ENCODE data around the gene TMED4. TPM values are rescaled to one million over a fixed set of nuclear protein-coding genes. Genes with fewer than 3 reads are reported as not detected.
A peak's percentile ranks its signal among the peaks of the same experiment; 100 is the strongest.

TMED4 gene
- total RNA-seq, 3 donors from 2014 or later: 76.7 to 93.3 (median 84.9) TPM

DNA sequence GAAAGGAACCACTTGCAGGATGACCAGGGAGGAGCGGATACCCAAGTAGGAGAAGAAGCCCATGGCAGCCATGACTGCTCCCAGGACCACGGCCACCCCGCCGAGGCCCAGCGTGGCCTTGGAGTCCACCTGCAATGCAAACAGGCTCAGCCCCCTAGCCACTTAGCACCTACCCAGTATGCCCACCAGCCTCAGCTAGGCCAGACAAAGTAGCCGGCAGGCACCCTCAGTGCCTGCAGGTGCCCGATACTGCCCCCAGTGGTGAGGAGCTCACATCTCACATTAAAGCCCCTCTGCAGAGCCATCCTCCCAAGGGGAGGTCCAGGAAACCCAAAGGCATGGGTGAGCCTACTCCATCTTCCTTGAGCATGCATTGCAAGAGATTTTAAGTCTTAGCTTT lies 47.5 kb downstream of the TMED4 start:
- Histone ChIP-seq H3K9me3 (no peaks in the 10 kb centered on the region), H3K36me3 (ENCODE audit: low read depth) (no peaks in the 10 kb centered on the region), H3K4me3 (no peak overlapping the region), H3K4me1 (ENCODE audit: low read depth) (no peaks in the 10 kb centered on the region)
- DNase-seq (peak in 1 of 3 donors; percentile 29), ATAC-seq (peak; percentile 69)
- TF ChIP-seq, protein P1, sequence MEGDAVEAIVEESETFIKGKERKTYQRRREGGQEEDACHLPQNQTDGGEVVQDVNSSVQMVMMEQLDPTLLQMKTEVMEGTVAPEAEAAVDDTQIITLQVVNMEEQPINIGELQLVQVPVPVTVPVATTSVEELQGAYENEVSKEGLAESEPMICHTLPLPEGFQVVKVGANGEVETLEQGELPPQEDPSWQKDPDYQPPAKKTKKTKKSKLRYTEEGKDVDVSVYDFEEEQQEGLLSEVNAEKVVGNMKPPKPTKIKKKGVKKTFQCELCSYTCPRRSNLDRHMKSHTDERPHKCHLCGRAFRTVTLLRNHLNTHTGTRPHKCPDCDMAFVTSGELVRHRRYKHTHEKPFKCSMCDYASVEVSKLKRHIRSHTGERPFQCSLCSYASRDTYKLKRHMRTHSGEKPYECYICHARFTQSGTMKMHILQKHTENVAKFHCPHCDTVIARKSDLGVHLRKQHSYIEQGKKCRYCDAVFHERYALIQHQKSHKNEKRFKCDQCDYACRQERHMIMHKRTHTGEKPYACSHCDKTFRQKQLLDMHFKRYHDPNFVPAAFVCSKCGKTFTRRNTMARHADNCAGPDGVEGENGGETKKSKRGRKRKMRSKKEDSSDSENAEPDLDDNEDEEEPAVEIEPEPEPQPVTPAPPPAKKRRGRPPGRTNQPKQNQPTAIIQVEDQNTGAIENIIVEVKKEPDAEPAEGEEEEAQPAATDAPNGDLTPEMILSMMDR (IDR thresholded peaks at IDR 0.05): peak; percentile 20
- intact Hi-C loops (cut with DNase I, micrococcal nuclease): no loop called here

DNA sequence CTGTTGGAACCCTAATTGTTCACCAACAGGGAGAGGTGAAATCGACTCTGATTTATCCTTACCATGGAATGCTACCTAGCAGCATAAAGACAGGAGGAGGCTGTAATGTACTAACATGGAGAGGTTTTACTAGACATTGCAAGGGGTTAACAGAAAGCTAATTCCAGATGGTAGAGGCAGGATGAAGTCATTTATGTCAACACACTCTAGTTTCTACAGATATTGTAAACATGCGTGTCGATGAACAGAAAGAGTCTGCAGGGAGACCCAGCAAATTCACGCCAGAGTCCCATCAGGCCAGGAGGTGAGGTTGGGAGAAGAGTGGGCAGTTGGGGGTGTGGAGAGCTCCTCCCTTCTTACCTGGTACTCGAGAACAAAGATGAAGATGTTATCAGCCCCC lies 47.9 kb downstream of the TMED4 start:
- Histone ChIP-seq H3K36me3 (ENCODE audit: low read depth) (no peaks in the 10 kb centered on the region), H3K4me3 (no peak overlapping the region), H3K4me1 (ENCODE audit: low read depth) (no peaks in the 10 kb centered on the region), H3K9me3 (no peaks in the 10 kb centered on the region)
- TF ChIP-seq, protein P1 (IDR thresholded peaks at IDR 0.05): no peak
- intact Hi-C loops (cut with DNase I, micrococcal nuclease): no loop called here
- DNase-seq (no peak), ATAC-seq (peak; percentile 20)

DNA sequence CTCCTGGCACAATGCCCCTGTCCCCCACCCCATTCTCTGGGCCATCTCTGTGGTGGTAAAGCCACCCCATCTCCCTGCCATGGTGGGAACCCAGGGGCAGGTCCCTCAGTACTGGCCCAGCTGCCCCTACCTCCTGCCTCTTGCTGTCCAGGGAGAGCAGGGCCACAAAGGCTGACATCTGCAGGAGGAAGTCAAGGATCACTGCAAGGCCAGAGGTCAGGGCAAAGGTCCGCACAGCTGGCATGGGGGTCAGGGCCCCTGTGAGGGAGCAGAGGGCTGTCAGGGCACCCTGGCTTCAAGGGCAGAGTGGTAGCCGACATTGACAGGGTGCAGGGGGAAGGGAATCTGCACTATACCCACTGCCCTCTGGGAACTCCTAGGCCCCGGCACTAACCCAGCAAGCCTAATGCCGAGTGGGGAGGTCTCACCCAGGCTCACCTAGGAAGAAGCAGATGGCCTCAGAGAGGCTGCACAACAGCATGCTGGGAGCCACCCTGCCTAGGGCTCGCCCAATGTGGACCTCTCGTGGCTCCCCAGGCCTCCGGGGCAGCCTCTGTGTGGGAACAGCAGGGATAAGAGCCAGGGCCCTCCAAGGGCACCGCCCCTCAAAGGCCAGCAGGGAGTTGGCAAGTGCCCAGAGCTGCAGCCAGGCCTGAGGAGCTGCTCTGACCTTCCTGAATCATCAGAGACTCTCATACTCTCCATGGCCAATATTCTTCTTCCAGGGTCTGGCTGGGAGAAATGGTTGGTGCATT lies 48.6 kb downstream of the TMED4 start:
- DNase-seq: no peak
- TF ChIP-seq, protein P1 (IDR thresholded peaks at IDR 0.05): no peak
- Histone ChIP-seq H3K4me1 (ENCODE audit: low read depth) (no peaks in the 10 kb centered on the region), H3K9me3 (no peaks in the 10 kb centered on the region), H3K36me3 (ENCODE audit: low read depth) (no peaks in the 10 kb centered on the region), H3K4me3 (no peak overlapping the region)
- intact Hi-C loops (cut with DNase I, micrococcal nuclease): no loop called here
- peak; percentile 10 for ATAC-seq

DNA sequence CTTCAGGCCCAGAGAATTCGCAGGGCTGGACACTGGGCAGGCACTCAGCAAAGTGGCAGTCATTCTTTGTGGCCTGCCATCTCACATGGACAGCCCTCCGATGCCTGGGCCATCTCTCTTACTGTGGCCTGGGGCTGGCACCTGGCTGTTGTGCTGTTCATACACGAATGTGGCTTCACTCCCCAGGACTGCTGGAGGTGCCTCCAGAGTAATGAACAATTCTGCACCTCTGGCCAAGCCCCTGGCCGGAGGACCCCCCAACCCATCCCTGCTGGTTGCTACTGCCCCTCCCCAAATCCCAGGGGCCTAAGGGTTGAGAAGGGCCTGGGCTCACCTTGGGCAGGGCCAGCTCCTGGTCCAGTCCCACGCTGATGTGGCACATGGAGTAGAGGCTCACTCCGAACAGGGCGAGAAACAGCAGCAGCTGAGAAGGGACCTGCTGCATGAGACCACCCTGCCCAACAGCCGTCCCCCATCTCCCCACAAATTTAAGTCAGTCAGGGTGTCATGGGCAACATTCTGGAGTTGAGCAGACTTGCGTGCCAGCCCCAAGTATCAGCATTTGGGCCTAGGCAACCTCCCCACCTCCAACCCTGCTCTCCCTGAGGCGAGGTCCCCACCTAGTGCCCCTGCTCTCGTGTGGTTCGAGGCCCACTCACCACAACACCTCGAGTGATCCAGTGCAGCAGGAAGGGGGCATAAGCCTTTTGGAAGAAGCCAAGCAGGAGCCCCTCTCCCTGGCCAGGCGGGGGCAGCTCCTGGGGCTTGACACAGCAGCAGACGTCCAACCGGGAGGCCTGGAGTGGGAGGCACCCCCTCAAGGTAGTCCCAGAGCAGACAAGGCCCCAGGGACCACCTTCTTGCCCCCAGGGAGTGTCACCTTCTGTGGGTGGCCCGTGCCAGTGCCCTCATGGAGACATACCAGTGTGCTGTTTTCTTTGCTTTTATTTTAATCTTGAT lies 50.3 kb downstream of the TMED4 start:
- Histone ChIP-seq H3K36me3 (ENCODE audit: low read depth) (no peaks in the 10 kb centered on the region), H3K9me3 (peaks cover 7% of the 10 kb centered on the region), H3K4me1 (ENCODE audit: low read depth) (no peaks in the 10 kb centered on the region), H3K4me3 (no peak overlapping the region)
- DNase-seq (no peak), ATAC-seq (no peak)
- intact Hi-C loops (cut with DNase I, micrococcal nuclease): no loop called here
- TF ChIP-seq, protein P1 (IDR thresholded peaks at IDR 0.05): no peak

DNA sequence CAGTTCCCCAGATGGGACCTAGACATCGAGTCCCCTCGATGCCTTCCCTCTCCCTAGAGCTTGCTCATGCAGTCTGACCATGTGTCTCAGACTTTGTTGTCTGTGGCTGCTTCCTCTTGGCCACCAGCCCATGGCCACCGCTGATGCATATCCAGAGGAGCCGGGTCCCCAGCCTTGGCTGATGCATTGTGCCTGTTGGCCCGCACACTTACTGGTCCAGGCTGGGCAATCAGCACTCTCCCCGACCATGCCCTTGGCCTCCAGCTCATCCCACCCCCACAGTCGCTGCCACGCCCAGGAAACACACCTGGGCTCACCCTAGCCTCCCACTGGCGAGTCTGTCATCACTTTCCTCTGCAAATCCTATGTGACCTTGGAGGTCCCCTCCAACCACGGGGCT lies 51.0 kb downstream of the TMED4 start:
- TF ChIP-seq, protein P1 (IDR thresholded peaks at IDR 0.05): no peak
- intact Hi-C loops (cut with DNase I, micrococcal nuclease): no loop called here
- ATAC-seq: peak; percentile 34
- Histone ChIP-seq H3K36me3 (ENCODE audit: low read depth) (no peaks in the 10 kb centered on the region), H3K4me3 (no peak overlapping the region), H3K4me1 (ENCODE audit: low read depth) (no peaks in the 10 kb centered on the region), H3K9me3 (peaks cover 9% of the 10 kb centered on the region)
- no peak for DNase-seq

Other genes with a start within 250 kb of the TMED4 start
- gene NUDCD3, start 91.6 kb downstream of the TMED4 start, total RNA-seq: 100 to 1,000 TPM in 1 of 3 donors, 10 to 100 TPM in 2; 66.3 to 108 (median 76.0) TPM
- under 1 TPM in 2 of 3 donors, not detected in 1; 0.12 to 0.82 TPM for gene NPC1L1, start 40.9 kb downstream of the TMED4 start, total RNA-seq
- 10 to 100 TPM; 50.7 to 60.6 (median 60.0) TPM for gene DDX56, start 8.3 kb downstream of the TMED4 start, total RNA-seq
- 100 to 1,000 TPM; 141 to 186 (median 159) TPM for gene OGDH, start 24.4 kb upstream of the TMED4 start, total RNA-seq
- 100 to 1,000 TPM in 1 of 3 donors, 10 to 100 TPM in 2; 80.4 to 104 (median 89.8) TPM for gene ZMIZ2, start 166.6 kb upstream of the TMED4 start, total RNA-seq
- 1,000 to 10,000 TPM in 2 of 3 donors, 100 to 1,000 TPM in 1; 792 to 1,320 (median 1,014) TPM for gene PPIA, start 214.4 kb upstream of the TMED4 start, total RNA-seq

Measured in mucosa of descending colon (tissue), 3 donors.